ENCODE results near the gene SNX32. TPM values are rescaled to one million over a fixed set of nuclear protein-coding genes. Genes with fewer than 3 reads are reported as not detected.

Gene SNX32
- total and polyA plus RNA-seq, 9 of the 15 experiments (the other 6 are each of a cell fraction or from before 2014, with no cell fraction given) = 0.03 TPM; not detected in 7

GRCh38 chr11:65859812-65860277 is 26.1 kb downstream of the SNX32 start (continued):
- TF ChIP-seq E2F8 (IDR thresholded peaks at IDR 0.05; ENCODE audit: low read depth, partially characterized antibody) (no peak), CEBPB (tag; IDR thresholded peaks at IDR 0.05) (no peak), FUS (optimal IDR thresholded peaks at IDR 0.05; ENCODE audit: low read depth, low read length) (no peak), TFAP4 (CRISPR knock-in tag; IDR thresholded peaks at IDR 0.05; ENCODE audit: borderline replicate concordance) (no peak), ATF7 (IDR thresholded peaks at IDR 0.05) (no peak), PBX2 (CRISPR knock-in tag; IDR thresholded peaks at IDR 0.05; ENCODE audit: low read depth) (no peak), PBX2 (tag; conservative IDR thresholded peaks at IDR 0.05; ENCODE audit: low read depth) (no peak), ILK (tag; IDR thresholded peaks at IDR 0.05; ENCODE audit: borderline replicate concordance, low read depth) (no peak), CREB3L1 (IDR thresholded peaks at IDR 0.05; ENCODE audit: borderline replicate concordance, low read depth) (no peak; the same call in 1 of the 2 replicates), MIER1 (IDR thresholded peaks at IDR 0.05; ENCODE audit: low read depth) (peak; percentile 57), FOXK2 (conservative IDR thresholded peaks at IDR 0.05 in 1 of 2, IDR thresholded peaks at IDR 0.05 in 1 of 2; ENCODE audit: low read depth in 2 of 2) (0 out of 4 replicates have a peak, but pooled peaks of 1 of the 2 experiments have one; percentile 8), POU5F1 (IDR thresholded peaks at IDR 0.05; ENCODE audit: borderline replicate concordance, low read depth, low read length, partially characterized antibody) (no peak), WHSC1 (IDR thresholded peaks at IDR 0.05; ENCODE audit: low read length) (no peak), TARDBP (IDR thresholded peaks at IDR 0.05) (no peak), SMAD3 (CRISPR knock-in tag; conservative IDR thresholded peaks at IDR 0.05) (no peak), SP2 (IDR thresholded peaks at IDR 0.05; ENCODE audit: extremely low read depth, low read depth, low read length, poor library complexity, severe bottlenecking) (no peak), ZNF165 (CRISPR knock-in tag; IDR thresholded peaks at IDR 0.05; ENCODE audit: borderline replicate concordance) (no peak), CBFA2T3 (IDR thresholded peaks at IDR 0.05) (no peak), PKNOX1 (IDR thresholded peaks at IDR 0.05) (no peak), ZNF586 (CRISPR knock-in tag; conservative IDR thresholded peaks at IDR 0.05) (no peak; the same call in 1 of the 2 replicates)
